ENCODE measurements around the gene LRG1. TPM values are rescaled to one million over a fixed set of nuclear protein-coding genes. Genes with fewer than 3 reads are reported as not detected.

Gene LRG1
- total and polyA plus RNA-seq, 2 of the 13 experiments (the other 11 are each of a cell fraction or from before 2014, with no cell fraction given), result 12.0 to 39.3 TPM

DNA sequence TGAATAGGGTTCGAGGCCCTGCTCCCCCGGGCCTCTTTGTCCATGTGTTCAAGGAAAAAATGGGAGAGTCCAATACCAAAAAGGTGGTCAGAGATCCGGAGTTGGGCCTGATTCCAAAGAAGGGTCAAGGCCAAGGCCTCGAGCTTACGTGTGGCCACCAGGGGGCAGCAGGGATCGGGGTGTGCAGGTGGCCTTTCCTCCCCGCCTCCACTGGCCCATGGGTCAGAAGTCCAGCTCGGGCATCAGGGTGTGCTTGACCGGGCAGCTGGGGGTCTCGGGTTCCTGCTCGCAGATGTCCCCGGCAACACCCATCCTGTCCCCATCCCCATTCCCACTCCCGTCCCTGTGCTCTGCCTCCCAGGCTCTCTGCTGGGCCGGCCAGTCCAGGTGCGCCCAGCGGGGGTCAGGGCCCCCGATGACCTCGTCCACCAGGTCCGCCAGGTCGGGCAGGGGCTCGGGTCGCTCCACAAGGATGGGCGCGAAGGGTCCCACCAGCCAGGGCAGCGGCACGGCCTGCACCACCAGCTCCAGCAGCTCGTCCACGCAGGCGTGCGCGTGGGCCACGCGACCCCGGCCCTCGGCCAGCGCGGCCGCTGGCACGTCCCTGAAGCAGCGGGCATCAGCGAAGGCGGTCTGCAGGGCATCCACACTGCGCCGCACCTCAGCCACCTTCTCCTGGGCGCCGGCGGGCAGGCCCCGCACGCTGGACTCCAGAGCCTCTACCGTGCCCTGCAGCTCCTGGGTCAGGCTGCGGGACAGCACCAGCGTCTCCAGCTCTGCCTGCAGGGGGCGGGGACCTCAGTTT is 16.3 kb downstream of the LRG1 start (continued):
- peak; percentile 72 for TF ChIP-seq PAXIP1 (CRISPR knock-in tag; conservative IDR thresholded peaks at IDR 0.05)
- no peak for TF ChIP-seq IKZF1 (IDR thresholded peaks at IDR 0.05)
- TF ChIP-seq HMG20B (CRISPR knock-in tag; conservative IDR thresholded peaks at IDR 0.05), result 0 out of 2 replicates have a peak, but pooled peaks have one; percentile 21
- TF ChIP-seq, protein P1, sequence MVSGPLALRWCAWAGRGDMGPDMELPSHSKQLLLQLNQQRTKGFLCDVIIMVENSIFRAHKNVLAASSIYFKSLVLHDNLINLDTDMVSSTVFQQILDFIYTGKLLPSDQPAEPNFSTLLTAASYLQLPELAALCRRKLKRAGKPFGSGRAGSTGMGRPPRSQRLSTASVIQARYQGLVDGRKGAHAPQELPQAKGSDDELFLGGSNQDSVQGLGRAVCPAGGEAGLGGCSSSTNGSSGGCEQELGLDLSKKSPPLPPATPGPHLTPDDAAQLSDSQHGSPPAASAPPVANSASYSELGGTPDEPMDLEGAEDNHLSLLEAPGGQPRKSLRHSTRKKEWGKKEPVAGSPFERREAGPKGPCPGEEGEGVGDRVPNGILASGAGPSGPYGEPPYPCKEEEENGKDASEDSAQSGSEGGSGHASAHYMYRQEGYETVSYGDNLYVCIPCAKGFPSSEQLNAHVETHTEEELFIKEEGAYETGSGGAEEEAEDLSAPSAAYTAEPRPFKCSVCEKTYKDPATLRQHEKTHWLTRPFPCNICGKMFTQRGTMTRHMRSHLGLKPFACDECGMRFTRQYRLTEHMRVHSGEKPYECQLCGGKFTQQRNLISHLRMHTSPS (CRISPR knock-in tag; IDR thresholded peaks at IDR 0.05; ENCODE audit: low read depth), result peak; percentile 61; the same call in 1 of the 2 replicates
- TF ChIP-seq HBP1 (CRISPR knock-in tag; IDR thresholded peaks at IDR 0.05; ENCODE audit: low read depth), result 0 out of 2 replicates have a peak, but pooled peaks have one; percentile 32
- TF ChIP-seq PRDM15 (CRISPR knock-in tag; IDR thresholded peaks at IDR 0.05), result peak; percentile 67; the same call in 1 of the 2 replicates
- peak; percentile 97 to 99 for TF ChIP-seq NR2F1 (CRISPR knock-in tag; IDR thresholded peaks at IDR 0.05)
- peak; percentile 40; the same call in 1 of the 2 replicates for TF ChIP-seq ELF3 (CRISPR knock-in tag; IDR thresholded peaks at IDR 0.05)
- TF ChIP-seq ZNF121 (CRISPR knock-in tag; IDR thresholded peaks at IDR 0.05), result 0 out of 2 replicates have a peak, but pooled peaks have one; percentile 20
- peak; percentile 37; the same call in 1 of the 2 replicates for TF ChIP-seq FOXK1 (CRISPR knock-in tag; IDR thresholded peaks at IDR 0.05; ENCODE audit: borderline replicate concordance, low read depth)
- 0 out of 2 replicates have a peak, but pooled peaks have one; percentile 28 for TF ChIP-seq AKAP8 (CRISPR knock-in tag; IDR thresholded peaks at IDR 0.05)
- peak; percentile 95 for TF ChIP-seq CTCF (CRISPR knock-in tag; IDR thresholded peaks at IDR 0.05)
- peak; percentile 50; the same call in 1 of the 2 replicates for TF ChIP-seq THAP11 (CRISPR knock-in tag; IDR thresholded peaks at IDR 0.05)
- peak; percentile 59; the same call in 1 of the 2 replicates for TF ChIP-seq ZNF580 (CRISPR knock-in tag; IDR thresholded peaks at IDR 0.05; ENCODE audit: borderline replicate concordance, low read depth)
